DMS153 treated with DMSO at 0.1 percent for 48 hours (cell line): ENCODE data around the gene MROH2A.

ENCODE experiments used
- DNase-seq: peaks from one replicate; lab custom pipeline; 2025; ENCODE audit not compliant: unreplicated experiment; lab: John Stamatoyannopoulos, UW

Gene MROH2A

DNA sequence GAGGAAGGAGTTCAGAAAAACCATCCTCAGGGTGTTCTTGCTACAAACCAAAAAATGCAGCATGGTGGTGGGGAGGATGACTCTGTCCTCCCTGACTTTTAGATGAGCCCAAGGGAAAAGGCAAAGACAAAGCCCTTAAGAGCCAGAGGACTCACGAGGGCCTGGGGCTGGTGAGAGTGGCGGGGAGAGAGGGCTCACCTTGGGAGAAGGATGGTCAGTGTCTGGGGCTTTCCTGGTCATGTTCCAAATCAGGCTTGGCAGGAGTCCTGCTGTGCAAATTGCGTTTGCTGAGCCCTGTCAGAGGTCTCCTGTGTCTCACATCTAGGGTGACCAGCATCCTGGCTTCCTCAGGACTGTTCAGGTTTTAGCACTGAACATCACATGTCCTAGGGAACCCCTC is 13.4 kb upstream of the MROH2A start:
- DNase-seq: no peak

DNA sequence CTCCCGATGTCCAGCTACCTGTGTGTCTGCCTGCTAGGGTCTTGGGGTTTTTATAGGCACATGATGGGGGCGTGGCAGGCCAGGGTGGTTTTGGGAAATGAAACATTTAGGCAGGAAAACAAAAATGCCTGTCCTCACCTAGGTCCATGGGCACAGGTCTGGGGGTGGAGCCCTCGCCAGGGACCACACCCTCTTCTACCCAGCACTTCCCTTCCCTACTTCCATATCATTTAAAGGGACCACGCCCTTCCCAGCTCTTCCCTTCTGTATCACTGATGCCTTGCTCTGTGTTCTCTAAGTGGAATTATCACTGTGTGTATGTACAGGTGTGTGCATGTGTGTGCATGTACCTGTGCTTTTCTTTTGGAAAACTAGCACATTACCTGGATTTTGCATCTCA is 11.7 kb upstream of the MROH2A start:
- DNase-seq: no peak

DNA sequence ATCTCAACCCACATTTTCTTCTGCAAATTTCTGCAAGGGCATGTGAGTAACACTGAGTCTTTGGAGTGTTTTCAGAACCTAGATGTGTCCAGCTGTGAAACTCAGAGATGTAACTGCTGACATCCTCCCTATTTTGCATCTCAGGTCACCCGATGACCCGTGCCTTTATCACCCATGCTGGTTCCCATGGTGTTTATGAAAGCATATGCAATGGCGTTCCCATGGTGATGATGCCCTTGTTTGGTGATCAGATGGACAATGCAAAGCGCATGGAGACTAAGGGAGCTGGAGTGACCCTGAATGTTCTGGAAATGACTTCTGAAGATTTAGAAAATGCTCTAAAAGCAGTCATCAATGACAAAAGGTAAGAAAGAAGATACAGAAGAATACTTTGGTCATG is 10.1 kb upstream of the MROH2A start:
- no peak for DNase-seq

DNA sequence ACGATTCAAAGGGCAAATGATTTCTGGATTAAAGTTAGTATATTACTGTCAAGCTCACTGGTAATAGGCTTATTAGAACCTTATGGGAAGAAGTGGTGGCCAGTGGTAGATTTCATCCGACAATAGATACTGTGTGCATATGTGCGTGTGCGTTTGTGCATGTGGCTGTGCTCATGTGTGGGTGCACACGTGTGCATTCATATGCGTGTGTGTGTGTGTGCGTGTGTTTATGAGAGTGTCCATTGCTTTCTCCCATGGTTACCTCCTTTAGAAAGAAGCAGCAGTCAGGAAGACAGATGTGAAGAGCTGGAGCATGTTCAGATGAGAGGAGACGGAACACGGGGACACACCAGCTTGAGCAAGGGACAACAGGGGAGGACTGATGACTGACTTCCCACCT is 8.9 kb upstream of the MROH2A start:
- no peak for DNase-seq

DNA sequence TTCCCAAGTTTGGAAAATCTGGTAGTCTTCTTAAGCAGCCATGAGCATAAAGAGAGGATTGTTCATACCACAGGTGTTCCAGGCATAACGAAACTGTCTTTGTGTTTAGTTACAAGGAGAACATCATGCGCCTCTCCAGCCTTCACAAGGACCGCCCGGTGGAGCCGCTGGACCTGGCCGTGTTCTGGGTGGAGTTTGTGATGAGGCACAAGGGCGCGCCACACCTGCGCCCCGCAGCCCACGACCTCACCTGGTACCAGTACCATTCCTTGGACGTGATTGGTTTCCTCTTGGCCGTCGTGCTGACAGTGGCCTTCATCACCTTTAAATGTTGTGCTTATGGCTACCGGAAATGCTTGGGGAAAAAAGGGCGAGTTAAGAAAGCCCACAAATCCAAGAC is 6.0 kb upstream of the MROH2A start:
- DNase-seq: no peak

DNA sequence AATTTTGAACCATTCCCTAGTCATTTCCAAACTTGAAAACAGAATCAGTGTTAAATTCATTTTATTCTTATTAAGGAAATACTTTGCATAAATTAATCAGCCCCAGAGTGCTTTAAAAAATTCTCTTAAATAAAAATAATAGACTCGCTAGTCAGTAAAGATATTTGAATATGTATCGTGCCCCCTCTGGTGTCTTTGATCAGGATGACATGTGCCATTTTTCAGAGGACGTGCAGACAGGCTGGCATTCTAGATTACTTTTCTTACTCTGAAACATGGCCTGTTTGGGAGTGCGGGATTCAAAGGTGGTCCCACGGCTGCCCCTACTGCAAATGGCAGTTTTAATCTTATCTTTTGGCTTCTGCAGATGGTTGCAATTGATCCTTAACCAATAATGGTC is 5.5 kb upstream of the MROH2A start:
- DNase-seq: no peak

DNA sequence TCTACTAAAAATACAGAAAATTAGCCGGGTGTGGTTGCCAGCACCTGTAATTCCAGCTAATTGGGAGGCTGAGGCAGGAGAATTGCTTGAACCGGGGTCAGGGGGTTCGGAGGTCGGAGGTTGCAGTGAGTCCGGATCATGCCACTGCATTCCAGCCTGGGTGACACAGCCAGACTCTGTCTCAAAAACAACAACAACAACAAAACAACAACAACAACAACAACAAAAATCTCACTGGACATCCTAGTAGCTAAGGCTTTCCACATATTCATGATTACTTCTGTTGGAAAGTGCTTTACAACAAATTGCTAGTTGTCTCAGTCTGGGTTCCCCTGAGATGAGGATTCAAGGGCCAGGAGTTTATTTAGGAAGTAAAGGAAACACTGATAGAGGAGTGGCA is 4.3 kb upstream of the MROH2A start:
- no peak for DNase-seq

DNA sequence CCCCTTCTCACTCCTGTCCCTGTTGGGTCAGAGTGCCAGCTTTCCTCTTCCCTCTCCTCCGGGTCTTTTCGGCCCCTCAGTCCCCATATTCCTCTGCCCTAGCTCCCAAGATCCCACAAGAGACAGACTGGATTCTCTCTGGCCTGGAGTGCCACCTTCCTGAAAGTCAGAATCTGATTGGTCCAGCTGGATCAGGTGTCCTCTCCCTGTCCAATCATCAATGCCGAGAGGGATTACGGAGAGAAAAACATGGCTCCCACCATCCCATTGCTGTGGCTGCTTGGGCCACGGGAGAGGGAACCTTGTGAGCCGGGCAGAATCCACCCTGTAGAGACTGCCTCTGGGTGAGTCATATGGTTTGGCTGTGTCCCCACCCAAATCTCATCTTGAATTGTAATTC is 2.7 kb upstream of the MROH2A start:
- no peak for DNase-seq

DNA sequence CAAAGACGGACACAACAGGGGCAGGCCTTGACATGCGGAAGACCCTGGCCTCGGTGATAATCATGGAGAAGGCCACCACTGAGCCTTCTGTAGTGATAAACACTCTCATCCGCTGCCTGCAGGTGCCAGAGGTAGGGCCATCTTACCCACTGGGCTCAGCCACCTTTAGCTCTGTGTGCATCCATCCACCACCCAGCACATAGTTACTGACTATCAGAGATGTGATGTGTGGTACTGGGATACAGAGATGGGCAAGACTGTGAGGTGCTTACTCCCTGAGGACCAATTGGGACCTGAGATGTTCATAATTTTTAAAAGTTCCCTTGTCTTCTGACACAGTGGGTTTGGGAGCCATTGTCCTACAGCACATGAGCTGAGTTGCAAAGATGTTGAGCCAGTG is 1.6 kb downstream of the MROH2A start:
- DNase-seq: no peak

DNA sequence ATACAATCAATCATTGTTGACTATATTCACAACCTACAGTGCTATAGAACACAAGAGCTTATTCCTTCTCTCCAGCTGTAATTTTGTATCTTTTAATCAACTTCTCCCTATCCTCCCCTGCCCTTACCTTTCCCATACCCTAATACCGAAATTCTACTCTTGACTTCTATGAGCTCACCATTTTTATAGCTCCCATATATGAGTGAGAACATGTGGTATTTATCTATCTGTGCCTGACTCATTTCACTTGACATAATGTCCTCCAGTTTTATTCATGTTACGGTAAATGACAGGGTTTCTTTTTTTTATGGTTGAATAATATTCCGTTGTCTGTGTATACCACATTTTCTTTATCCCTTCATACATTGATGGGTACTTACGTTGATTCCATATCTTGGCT is 2.6 kb downstream of the MROH2A start:
- DNase-seq: no peak

DNA sequence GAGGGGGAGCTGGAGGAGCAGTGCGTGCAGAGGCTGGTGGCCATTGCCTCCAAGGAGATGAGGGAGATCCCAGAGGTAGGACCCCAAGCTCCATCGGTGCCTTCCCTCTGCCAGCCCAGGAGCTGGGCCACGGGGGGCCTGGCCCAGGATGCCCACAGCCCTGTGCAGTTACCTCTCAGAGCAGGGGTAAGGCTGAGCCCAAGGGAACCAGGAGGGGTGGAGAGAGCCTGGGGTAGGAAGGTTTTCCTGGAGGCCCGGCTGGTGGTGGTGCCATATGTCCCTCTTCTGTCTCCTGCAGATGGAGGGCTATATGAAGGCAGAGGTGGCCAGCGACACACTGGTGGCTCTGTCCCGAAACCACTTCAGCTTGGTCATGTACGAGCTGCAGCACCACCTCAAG is 11.4 kb downstream of the MROH2A start:
- DNase-seq: no peak

DNA sequence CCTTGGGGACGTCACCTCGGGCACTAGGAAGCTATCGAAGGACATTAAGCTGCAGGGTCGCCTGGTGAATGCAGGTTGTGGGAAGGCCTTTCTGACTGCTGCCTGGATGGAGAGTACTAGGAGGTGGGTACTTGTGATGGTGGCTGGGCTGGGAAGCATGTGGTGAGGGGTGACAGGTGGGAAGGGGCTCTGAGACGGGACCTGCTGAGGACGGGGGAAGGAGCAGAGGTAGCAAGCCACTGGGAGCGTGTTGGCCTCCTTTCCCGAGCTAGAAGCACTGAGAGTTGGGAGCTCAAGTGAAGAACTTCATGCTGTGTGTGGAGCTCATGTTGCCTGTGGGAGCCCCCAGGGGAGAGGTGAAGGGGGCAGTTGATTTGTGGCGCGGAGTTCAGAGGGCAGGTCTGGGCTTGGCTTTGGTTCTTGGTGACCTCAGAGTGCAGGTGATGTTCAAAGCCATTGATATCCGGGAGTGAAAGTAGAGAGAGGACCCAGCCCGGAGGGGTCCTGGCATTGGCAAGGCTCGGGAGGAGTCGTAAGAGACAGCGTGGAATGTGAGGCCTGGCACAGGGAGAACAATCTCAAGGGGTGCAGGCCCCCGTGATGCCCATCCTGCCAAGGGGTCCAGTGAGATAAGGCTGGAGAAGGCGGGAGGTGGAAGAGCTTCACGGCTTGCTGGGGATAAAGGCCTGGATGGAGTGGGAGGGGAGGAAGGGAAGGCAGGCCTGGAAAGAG is 13.2 kb downstream of the MROH2A start:
- DNase-seq: no peak

DNA sequence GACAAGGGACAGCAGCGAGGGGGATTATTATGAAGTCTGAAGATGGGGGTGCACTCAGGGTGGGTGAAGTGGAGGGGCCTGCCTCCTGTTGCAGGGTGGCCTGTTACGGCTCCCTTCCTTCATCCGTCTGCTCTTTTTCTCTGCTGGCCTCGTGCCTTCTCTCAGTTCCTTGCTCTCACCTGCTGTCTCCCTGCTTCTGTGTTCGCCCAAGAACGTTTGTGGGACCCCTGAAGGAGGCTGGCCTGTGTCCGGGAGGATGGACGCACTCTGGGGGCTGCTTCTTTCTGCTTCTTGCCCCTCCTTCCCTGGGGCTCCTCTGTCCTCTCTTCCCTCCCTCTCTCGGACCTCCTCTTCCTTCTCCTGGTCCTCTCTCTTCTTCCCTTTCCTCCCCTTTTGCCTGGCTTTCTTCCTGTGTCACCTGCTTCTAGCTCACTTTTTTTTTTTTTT is 13.8 kb downstream of the MROH2A start:
- DNase-seq: no peak

DNA sequence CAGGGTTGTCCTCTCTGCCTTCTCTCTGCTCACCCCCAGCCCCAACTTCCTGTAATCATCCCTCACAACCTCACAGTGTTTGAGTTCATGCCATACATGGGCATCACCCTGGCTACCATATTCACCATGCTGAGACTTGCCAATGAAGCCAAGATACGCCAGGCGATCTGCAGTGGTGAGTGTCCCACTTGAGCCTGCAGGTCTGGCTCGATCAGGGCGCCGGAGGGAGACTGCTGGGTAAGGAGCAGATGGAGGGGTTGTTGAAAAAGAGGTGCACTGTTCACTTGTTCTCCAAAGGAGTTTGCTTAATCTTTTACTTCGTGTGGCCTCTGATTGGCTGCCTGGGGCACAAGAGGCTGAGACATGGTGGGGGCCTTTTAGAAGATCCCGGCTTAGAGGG is 14.6 kb downstream of the MROH2A start:
- no peak for DNase-seq

DNA sequence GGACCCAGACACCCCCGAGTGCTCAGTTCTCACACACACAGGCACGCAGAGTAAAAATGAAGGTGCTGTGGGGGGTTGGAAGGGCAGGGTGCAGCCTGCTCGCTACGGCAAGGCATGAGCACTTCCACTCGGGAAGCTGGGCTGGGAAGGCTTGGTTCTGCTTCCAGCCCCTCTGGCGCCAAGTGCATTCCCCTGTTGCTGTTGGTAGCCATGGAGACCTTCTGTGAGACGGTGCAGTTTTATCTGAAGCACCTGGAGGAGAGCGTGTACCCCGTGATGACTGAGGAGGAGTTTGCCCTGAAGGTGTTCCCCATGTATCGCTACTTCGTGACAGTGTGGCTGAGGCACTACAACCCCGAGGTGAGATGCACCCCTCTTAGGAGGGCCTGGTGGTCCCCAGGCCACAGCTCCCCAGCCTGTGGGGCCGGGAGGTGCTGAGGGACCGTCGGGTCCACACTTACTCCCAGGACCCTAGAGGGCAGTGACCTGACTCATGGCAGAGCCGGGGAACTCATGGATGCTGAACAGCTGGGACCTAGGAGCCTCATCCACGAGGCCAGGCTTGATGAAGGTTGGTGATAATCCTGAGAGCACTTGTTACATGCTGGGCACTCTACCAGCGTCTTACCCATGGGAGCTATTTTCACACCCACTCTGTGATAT is 15.5 kb downstream of the MROH2A start:
- DNase-seq: no peak

DNA sequence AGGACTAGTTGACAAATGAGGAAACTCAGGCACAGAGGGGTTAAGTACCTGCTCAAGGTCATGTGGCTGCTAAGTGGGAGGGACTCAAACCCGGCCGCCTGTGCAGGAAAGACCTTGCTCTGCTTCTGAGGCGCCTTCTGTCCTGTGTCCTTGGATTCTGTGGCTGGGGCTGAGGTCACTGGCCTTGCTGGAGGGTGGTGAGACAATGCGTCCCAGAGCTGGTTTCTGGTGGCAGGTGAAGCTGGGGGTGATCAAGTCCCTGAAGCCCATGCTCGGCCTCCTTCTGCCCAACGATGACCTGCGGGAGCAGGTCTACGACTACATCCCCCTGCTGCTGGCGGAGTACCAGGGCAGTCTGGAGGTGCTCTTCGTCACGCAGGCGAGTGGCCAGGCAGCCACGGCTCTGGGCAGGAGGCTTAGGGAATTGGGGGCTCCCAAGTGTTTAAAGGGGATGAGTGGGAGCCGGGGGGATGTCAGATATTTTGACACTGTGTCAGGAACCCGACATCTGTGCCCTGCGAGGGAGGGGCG is 16.1 kb downstream of the MROH2A start:
- no peak for DNase-seq

DNA sequence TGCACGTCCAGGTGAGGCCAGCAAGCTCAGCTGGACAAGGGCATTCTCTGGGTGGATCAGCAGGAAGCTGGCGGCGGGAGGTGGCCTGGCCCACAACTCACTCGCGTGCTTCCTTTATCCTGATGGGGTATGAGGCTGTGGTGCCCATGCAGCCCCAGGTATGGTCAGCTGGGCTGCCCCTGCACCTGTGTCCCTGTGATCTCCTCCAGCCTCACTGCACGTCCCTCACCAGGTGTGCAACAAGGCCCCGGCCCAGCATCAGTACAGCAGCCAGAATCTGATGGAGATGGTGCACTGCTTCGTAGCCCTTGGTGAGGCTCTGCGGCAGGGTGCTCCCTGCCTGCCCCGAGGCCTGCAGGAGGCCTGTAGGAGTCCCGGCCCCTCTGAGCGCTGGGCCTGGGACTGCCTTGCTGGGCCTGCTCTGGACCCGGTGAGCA is 17.6 kb downstream of the MROH2A start:
- no peak for DNase-seq

DNA sequence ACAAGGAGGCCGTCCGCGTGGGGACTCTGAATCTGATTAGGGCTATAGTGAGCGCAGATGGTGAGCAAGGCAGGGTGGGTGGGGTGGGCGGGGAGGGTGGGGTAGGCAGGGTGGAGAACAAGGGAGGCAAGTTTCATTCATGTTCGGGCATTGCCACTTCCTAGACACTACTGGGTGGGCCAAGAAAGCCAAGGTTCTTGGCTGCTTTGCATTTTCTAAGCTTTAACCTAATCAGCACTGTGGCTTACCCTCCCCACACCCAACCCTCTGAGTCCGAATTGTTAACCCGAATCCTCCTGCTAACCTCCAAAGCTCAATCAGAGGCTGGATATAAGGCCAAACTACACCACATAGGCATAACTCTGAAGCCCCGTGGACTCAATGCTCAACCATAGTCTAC is 18.1 kb downstream of the MROH2A start:
- DNase-seq: no peak

DNA sequence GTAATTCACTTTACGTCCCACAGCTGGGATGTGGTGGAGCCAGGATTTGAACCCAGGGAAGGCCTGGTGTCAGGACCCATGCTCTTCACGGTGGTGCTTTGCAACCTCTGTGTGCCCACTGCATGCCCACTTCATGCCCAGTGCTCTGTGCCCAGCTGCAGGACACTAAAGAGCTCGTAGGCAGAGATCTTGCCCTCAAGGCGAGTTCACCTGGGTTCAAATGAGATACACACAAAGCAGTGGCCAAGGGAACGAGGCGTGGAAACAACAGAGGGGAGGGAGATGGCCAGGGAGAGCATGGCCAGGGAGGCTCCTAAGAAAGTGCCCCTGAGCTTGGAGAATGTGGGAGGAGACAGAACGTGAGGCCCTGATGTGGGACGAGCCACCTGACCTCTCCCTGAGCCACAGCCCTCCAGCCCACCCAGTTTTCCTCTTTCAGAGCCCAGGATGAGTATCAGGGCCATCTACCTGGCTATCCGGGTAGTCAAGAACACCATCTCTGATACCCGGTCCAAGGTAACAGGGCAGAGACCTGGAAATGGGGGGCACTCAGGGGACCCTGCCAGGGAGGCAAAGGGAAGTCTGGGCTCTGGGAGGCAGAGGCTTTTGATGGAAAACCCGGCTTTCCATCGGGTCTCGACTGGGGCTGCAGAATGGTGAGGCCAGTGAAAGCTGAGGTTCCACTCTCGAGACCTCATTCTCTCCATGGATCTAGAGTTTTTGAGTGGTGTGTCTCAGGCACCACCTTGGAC is 20.4 kb downstream of the MROH2A start:
- DNase-seq: no peak

DNA sequence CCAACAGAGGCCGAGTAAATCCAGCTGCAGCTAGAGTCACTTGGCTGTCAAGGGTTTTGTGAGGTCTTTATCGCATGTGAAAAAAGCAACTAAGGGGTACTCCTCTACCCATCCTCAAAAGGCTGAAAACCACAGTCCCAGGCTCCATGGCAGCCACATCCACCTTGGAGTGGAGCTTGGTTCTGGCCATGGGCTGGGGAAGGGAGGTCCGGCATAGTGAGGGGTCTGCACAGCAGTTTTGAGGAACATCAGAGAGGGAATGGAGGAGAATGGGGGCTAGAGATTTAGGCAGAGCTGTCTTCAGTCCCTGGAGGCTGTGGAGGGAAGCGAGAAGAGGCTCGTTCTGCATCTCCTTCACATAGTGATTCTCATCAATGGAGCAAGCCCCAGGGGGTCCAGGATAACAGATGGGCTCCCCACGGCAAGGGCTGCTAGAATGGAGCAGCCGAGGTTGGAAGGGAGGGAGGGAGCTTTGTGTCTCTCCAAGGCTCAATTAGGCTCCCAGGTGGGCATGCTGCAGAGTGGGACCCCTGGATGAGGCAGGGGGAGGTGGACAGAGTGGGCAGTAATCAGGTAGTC is 21.0 kb downstream of the MROH2A start:
- DNase-seq: no peak

DNA sequence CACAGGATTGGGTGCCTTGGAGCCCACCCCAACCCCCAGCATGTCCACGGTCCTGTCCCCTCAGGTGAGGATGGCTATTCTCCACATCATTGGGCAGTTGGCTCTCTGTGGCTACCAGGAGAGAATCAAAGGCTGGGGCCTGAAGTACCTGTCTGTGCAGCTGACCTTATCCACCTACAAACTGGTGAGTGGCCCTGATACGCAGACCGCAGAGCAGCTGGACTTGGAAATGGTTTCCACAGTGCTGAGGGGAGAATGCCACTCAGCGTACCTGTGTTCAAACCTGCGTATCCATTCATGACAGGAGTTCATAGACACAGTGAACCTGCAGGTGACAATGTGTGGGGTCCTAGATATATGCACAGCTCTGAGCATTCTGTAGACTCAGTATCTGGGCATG is 21.6 kb downstream of the MROH2A start:
- DNase-seq: no peak

DNA sequence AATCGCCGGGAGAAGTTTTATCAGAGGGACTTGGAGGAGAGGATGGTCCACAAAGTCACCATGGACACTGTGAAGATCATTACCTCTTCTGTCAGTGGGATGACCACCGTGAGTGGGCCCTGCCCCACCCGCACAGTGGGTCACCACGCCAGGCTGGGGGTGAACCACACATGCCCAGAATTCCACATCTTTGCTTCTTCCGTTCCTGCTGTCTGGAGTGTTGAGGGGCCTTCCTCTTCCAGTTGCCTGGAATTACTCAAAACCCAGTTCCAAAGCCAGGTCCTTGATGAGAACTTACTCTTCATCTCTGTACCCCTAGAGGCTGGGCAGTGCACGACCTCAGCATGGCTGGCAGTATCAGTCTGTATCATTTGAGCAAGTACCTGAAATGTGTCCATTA is 22.1 kb downstream of the MROH2A start:
- DNase-seq: no peak
